NCI-H2227 treated with DMSO at 0.1 percent for 48 hours (cell line): ENCODE results near the gene CLEC6A.
"Not testable (repeated sequence)": the region's sequence is repeated elsewhere in the genome, so short reads cannot be mapped to it uniquely, and the experiment has no call there.

Source experiments
- DNase-seq: peaks from one replicate; lab custom pipeline; 2025; lab: John Stamatoyannopoulos, UW

Gene CLEC6A

DNA sequence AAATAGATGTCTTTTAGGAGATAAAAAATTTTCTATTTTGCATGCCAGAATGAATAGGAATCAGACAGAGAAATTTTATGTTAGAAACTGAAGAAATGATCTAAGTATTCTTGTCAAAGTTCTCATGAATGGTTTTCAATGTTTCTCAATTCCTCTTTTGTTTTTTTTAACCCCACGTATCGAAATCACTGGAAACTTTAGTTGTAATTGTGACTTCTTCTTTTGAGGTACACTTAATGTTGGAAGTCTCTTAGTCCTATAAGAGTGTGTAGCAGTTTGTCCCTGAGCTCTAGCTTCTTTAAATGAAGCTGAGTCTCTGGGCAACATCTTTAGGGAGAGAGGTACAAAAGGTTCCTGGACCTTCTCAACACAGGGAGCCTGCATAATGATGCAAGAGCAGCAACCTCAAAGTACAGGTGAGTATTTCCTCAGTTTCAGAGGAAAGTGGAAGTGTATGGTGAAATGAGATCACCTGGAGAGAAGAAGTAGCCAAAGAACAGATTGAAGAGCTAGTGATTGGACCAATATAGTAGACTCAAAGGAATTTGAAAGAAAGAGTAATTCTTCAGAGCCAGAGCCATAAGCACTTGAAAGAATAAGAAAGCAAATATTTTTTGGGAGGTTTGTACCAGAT, at the start of gene CLEC6A:
CLEC6A (plus strand) TSS at position 236 of the 634 bp plus-strand sequence; CDS start at position 386, 150 bp downstream.
- no peak for DNase-seq

DNA sequence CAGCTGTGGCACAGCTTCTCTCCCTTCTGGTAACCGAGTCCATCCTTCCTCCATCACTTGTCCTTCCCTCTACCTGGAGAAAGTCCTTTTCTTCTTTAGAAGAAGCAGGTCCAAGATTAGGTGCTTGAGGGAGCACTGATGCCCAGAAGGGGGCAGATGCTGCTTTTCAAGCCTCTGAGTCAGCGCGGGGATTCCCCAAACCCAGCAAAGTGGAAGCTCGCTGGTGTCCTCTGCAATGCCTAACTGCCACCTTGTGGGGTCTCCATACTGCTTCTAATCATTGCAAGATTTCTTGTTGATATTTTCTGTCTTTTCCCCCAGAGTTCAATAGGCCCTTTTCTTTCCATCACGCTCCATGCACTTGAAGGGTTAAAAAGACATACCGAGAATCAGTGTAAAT, 36.2 kb upstream of the CLEC6A start:
- DNase-seq = not testable (repeated sequence)

DNA sequence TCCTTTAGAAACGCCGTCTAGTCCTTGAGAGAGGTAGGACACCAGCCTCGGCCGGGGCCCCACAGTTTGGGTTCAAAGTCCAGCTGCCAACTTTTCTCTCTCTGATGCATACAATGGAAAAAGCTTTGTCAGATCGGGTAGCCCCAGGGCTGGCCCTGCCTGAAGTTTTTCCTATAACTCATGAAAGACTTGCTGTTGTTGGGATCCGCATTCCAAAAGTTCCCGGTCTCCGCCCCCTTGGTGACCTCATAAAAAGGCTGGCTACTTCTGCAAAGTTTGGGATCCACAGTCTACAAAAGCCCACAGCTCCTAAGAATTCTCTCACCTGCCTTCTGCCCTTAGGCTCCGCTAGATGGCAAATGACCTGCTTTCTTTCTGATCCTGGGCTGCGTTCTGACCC, 35.3 kb upstream of the CLEC6A start:
- DNase-seq = no peak

DNA sequence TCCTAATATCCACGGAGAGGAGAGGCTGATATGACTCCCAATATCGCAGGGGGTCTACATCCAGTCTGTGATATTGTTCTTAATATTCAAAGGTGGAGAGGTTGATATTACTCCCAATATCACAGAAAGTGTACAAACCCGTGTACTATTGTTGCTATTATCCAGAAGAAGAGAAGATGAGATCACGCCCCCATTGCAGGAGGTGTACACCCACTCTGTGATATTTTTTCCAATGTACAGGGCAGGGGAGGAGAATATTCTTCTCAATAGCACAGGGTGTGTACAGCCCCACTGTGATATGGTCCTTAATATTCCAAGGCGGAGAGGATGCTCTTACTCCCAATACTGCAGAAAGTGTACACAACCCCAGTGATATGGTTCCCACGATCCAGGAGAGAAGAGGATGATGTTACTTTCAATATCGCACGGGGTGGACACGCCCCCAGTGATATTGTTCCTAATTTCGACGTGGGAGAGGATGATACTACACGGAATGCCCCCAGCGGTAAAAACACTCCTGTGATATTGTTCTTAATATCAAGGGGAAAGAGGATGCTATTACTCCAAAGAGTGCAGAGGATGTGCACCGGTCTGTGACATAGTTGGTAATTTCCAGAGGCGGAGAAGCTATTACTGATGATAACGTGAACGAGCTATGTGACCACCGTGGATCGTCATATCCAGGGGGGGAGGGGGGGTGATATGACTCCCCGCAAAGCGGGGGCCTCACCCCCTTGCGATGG, 11.1 kb upstream of the CLEC6A start:
- not testable (repeated sequence) for DNase-seq

DNA sequence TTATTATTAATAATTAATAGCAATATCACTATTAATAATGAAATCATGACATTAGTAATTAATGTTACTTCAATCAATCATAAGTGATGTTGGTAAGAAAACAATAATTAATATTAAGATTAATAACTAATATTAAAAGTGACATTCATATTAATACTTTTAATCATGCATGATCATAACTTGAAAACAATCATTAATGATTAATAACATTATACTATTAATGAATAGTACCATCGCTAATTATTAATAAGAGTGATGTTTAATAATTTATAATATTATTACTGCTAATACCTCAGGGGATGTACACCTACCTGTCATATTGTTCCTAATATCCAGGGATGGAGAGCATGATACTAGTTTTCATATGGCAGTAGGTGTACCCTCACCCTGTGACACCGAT, 10.0 kb upstream of the CLEC6A start:
- DNase-seq = no peak

DNA sequence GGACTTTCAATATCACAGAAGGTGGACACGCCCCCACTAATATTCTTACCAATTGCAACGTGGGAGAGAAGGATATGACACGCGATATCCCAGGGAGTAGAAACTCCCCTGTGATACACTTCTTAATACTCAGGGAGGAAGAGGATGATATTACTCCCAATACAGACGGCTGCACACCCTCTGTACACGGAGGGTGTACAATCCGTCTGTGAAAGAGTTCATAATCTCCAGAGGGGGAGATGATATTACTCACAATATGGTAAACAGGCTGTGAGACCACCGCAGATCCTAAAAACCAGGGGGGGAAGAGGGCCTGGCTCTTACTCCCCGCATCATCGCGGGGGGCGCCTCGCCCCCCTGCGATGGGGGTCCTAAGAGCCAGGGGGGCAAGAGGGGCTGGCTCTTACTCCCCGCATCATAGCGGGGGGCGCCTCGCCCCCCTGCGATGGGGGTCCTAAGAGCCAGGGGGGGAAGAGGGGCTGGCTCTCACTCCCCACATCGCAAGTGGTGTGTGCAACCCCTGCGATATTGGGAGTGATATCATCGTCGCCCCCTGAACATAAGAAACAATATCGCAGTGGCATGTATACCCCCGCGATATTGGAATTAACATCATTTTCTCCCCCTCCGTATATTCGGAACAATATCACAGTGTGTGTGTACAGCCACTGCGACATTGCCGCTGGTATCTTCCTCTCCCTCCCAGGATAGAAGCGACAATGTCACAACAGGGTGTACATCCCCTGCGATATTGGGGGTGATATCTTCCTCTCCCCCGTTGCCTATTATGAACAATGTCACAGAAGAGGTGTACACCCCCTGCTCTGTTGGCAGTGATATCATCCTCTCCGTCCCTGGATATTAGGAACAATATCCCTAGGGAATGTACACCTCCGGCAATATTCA, 8.9 kb upstream of the CLEC6A start:
- no peak for DNase-seq

DNA sequence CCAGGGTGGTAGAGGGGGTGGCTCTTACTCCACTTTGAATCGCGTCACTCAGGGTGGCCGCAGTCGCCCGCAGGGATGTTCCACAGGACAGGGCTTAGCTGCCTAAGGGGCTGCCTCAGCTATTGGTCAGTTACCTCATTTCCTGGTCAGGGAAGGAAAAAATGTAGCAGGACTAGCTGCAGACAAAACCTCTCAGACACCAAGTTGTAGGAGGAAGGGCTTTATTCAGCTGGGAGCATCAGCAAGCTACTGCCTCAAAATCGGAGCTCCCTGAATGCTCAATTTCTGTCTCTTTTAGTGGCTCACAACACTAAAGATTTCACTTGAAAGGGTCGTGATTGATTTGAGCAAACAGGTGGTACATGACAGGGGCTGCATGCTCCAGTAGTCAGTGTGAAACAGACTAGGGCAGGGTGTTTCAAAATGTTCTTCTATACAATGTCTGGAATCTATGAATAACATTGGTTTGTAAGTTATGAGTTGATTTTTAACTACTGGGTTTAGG, 6.4 kb upstream of the CLEC6A start:
- no peak for DNase-seq

DNA sequence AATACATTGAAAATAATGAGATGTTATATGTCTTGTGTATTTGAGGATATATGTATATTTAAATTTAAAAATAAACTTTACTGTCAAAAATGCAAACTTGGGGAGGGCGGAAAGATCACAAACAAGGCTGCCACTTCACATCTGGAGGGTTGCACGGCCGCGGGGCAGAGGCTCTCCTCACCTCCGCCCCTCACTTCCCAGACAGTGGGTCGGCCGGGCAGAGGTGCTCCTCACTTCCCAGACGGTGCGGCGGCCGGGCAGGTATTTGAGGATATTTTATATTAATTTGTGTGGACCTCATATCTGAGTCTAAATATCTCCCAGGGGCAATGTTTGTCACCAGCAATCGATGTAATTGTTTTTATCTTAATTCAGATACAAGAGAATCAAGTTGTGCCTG, 3.7 kb upstream of the CLEC6A start:
- no peak for DNase-seq

DNA sequence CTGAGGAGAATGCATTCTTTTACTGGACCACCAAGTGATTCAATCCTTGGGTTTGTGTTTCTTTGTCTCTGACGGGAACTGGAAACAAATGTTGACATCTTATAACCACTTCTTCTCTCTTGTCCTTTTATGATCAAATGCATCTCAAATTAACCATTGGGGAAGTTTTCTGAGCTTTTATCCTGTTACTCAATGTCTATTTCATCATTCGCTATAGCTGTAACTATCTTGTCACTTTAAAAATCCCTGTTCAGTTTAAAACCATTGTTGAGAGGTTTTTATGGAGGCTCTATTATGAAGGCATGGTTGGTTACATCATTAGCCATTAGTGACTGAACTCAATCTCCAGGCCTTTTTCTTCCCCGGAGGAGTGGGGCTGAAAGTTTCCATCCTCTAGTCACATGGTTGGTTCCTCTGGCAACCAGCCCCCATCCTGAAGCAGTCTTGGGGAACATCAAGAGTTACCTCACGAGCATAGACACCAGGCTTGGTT, 2.7 kb upstream of the CLEC6A start:
- no peak for DNase-seq

DNA sequence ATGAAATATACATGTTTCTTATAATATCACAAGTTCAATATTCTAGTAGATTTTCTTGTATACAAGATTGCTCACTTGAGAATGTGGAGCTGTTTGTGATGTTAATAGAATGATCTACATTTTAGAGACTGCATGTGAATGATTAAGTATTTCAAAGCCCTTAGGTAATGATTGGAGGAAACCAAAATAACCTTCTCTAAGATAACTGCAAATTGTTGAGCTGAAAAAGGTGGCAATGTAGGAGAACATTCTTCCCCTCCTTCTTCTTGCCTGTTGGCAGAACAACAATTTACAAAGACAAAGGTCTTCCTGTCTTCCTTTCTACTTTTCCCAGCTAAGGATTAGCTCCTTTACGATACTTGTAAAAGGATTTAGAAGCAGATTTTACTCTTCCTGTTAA, 2.0 kb upstream of the CLEC6A start:
- DNase-seq = no peak

DNA sequence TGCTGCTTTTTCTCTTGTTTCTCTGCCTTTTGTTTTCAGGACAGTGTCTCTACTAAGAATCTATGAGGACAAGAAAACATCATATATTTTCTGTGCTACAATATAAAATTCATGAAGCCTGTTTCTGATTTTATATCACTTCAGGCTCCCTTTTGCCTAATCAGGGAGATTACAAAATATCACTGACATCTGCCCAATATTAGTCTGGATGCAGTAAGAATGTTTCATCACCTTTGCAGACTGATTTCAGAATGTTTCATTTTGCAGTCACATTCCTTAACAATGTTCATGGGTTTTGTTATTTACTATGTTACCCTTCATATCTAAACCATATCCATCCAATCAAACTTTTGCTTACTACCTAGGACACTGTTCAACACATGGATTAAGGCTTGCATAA, 491 bp upstream of the CLEC6A start:
- no peak for DNase-seq

DNA sequence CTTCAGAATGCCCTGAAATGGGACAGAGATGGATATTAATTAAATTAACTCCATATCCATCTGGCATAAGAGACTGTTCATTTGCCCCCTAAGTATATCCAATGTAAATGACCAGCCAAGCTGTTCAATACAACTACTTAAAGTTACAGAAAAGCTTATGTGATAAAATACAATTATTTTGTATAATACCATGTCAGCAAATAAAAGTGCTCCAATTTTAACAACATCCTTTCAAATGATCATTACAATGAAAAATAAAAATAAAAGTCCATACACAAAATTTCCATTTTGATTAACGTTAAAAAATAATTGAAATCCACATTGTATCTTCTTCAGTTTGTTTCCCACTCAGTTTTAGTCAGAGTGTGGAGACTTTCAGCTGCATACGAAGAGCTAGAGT, 5.7 kb downstream of the CLEC6A start:
- DNase-seq = no peak

DNA sequence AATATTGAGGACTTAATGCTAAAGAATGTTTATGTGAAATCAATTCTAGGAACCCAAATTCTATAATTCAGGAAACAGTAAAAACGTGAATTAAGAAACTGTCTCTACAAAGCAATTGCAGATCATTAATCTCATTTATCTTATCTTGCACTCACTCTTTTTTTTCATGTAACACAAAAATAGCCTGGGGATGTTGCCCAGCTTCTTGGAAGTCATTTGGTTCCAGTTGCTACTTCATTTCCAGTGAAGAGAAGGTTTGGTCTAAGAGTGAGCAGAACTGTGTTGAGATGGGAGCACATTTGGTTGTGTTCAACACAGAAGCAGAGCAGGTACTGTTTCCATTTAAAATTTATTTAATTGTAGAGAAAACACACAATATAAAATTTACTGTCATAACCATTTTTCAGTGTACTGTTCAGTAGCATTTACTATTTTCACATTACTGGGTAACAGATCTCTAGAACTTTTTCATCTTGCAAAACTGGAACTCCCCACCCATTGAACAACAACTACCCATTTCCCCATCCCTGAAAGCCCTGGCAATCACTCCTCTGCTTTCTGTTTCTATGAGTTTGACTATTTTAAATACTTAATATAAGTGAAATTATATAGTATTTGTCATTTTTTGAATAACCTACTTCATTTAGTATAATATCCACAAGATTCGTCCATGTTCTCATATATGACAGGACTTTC, 9.7 kb downstream of the CLEC6A start:
- no peak for DNase-seq

DNA sequence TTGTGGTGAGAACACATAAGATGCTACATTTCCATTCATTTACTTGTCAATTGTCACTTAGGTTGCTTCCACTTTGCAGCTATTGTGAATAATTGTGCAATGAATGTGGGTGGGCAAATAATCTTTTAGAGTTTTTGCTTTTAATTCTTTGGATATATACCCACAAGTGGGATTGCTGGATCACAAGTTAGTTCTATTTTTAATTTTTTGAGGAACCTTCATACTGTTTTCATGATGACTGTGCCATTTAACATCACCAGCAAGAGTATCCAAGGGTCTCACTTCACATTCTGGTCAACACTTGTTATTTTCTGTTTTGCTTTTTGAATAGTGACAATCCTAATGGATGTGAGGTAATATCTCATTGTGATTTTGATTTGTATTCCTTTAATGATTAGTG, 10.5 kb downstream of the CLEC6A start:
- no peak for DNase-seq

DNA sequence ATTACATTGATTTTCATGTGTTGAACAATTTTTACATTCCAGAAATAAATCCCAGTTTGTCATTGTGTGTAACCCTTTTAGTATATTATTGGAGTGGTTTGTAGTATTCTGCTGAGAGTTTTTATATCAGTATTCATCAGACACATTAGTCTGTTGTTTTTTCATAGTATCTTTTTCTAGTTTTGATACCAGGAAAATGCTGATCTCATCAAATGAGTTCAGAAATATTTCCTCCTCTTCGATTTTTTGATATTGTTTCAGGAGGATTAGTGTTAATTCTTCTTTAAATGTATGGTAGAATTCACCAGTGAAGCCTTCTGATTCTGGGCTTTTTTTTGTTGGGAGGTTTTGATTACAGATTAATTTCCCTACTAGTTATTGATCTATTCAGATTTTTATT, 15.3 kb downstream of the CLEC6A start:
- no peak for DNase-seq

DNA sequence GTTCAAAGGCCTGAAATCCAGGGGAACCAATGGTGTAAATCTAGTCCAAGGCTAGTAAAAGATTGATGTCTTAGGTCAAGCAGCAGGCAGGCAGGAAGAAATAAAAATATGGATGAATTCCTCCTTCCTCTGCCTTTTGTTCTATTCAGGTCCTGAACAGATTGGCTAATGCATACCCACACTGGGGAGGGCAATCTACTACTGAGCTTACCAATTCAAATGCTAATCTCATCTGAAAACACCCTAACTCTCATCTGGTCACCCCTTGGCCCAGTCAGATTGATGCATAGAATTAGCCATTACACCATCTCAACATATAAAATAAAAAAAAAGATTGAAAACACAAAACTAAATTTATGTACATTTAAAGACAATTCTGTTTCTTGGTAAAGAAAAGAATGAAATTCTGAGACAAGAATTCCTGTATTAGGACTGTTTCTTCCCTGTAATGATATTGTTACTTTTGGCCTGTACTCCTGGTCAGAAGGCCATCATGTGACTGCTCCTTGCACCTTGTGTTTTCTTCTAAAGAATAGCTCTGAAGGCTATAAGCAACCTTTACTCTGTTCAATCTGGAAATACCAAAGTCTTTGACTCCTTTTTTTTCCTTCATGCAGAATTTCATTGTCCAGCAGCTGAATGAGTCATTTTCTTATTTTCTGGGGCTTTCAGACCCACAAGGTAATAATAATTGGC, 19.9 kb downstream of the CLEC6A start:
- DNase-seq = no peak

DNA sequence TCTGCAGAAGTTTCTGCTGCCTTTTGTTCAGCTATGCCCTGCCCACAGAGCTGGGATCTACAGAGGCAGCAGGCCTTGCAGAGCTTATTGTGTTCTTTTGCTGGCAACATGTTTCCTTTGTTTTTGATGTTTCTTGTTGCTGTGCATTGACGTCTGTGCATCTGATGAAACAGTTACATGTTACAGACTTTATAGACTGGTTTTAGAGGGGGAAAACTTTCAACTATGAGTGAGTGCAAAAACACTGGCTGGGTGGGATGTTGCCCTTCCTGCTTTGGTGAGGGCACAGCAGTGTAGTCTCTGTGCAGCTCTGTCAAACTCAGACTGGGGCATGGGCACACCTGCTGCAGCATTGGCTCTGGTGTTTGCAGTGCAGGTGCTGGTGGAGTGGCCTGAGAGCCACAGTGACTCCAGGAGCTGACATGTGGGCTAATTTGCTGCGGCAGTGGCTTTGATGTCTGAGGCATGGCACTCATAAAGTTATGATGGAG, 26.9 kb downstream of the CLEC6A start:
- no peak for DNase-seq

DNA sequence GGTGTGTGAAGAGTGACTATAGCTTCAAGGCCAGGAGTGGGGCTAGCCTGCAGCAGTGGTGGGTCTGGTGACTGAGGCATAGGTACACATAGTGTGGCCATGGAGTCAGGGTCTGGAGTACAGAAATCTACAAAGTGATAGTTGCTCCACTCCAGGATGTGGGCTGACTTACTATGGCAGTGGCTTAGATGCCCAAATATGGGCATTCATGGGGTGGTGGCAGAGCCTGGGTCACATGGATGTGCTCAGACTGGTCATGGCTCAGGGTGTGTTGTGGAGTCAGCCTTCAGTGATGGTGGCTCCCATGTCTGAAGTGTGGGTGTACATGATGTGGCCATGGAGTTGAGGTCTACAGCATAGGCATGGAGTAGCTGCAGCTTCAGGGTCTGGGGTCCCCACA, 27.3 kb downstream of the CLEC6A start:
- no peak for DNase-seq

DNA sequence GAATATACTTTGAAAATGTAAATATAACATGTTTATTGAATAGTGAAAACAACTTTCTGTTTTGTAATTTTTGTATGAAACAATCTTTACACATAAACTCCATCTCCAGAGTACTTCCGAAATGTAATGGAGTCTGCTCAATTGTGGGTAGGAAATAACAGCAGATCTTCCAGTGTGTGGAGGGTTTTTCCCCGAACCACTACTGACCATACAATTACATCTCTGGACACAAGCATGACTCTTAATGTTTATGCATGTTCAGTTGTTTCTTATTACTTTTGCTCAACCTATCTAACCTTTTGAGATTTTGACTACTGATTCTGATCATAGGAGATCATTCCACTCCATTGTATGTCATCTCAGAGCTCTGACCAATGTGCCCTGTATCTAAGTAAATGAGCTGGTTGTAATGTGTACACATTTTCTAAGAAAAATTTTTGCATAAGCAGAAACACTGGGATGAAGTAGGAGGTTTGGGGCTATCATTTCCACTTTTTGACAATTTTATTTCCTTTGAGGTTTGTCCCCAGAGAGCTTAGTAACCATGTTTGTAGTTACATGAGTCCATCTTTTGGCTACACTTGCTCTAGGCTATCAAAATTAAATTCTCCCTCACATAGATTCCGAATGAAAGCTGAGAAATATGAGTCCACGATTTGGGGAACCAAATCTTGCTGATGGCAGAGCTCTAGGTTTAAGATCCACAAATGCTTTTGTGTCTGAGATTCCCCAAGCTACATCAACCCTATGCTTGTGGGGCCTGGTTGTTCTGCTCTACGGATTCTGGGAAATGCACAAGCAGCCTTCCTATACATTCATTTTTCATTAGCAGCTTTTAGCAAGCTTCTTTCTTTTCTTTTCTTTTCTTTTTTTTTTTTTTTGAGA, 36.1 kb downstream of the CLEC6A start:
- DNase-seq = no peak

DNA sequence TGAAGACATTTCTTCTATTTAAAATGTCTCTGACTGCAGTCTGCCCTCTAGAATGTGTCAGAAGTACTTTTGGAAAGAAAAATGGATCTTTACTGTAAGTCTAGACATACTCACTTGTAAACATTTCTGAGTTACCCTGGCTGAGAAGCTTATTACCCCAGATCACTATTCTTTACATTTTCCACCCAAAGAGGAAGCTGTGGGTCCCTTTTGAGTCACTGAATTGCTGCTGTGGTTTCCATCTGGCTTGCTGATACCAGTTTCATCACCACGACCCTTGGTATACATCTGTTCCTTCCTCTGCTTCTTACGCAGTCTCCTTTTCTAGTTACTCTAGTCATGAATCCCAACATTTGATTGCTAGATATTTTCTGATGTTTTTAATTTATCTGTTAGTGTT, 37.3 kb downstream of the CLEC6A start:
- DNase-seq = no peak
